ENCODE results near the gene ALDH1A2.
"Not testable (repeated sequence)": the region's sequence is repeated elsewhere in the genome, so short reads cannot be mapped to it uniquely, and the experiment has no call there.

ALDH1A2 gene

DNA sequence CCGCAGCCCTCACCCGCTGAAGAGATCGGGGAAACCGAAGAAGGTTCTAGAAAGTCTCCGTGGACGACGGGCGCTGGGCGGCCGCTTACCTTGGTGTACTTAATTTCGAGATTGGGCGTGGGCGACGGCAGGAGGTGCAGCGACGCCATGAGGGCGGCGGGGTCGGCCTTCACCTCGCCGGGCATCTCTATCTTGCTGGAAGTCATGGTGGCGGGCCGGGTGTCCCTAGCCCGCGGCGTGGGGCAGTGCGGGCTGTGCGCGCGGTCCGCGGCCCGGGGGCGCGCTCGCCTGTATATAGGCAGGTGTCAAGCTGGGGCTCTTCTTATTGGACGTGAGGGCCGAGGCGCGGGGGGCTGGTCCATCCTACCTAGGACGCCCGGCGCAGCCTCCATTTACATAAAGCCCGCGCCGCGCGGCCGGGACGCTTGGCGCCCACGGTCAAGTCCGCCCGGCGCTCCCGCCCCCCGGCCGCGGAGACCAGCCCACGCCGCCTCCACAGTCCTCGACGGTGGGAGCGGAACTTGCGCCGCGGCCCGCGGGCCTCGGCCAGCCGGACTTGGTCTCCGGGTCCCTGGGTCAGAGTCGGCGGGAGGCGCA, at the start of gene ALDH1A2:
Gene ALDH1A2 (minus strand): TSS at position 267 of the 597 bp plus-strand sequence. CDS start 61 bp downstream, at position 206.
- DNase-seq (ENCODE audit: low read depth): no peak
- TF ChIP-seq, protein P1, sequence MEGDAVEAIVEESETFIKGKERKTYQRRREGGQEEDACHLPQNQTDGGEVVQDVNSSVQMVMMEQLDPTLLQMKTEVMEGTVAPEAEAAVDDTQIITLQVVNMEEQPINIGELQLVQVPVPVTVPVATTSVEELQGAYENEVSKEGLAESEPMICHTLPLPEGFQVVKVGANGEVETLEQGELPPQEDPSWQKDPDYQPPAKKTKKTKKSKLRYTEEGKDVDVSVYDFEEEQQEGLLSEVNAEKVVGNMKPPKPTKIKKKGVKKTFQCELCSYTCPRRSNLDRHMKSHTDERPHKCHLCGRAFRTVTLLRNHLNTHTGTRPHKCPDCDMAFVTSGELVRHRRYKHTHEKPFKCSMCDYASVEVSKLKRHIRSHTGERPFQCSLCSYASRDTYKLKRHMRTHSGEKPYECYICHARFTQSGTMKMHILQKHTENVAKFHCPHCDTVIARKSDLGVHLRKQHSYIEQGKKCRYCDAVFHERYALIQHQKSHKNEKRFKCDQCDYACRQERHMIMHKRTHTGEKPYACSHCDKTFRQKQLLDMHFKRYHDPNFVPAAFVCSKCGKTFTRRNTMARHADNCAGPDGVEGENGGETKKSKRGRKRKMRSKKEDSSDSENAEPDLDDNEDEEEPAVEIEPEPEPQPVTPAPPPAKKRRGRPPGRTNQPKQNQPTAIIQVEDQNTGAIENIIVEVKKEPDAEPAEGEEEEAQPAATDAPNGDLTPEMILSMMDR (IDR thresholded peaks at IDR 0.05; ENCODE audit: low read length, missing control alignments): no peak
- peak within 1 kb of the TSS; percentile 52 for H3K4me3 ChIP-seq (replicated peaks; ENCODE audit: low read depth, low read length)

DNA sequence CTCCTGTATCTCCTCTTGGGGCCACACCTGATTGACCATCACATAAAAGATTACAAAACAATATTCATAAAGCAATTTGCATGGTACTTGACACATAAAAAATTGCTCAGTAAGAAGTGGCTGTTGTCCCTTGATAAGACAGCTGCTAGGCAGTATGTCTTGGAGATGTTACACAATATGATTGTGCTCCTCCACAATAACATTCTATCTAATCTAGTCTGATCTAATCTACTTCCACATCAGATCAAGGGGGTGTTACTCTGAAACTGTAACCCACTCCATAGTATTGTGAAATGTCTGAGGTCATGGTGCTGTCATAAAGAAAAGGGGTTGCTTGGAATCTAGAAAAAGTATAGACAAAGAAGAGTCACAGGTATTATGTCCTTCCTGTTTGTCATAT, 49.3 kb upstream of the ALDH1A2 start:
- no peak overlapping the region for H3K4me3 ChIP-seq (replicated peaks; ENCODE audit: low read depth, low read length)
- TF ChIP-seq, protein P1 (IDR thresholded peaks at IDR 0.05; ENCODE audit: low read length, missing control alignments): no peak
- no peak for DNase-seq (ENCODE audit: low read depth)

DNA sequence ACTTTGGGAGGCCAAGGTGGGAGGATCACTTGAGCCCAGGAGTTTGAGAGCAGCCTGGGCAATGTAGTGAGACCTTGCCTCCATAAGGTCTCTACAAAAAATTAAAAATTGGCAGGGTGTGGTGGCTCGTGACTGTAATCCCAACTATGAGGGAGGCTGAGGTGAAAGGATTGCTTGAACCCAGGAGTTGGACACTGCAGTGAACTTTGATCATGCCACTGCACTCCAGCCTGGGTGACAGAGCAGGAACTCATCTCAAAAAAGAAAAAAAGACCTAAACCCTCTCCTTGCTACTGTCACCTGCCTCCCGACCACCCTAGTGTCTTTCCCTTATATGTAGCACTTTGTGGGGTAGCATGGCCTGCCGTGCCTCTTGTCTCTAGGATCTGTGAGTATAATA, 48.9 kb upstream of the ALDH1A2 start:
- DNase-seq (ENCODE audit: low read depth): no peak
- no peak overlapping the region for H3K4me3 ChIP-seq (replicated peaks; ENCODE audit: low read depth, low read length)
- TF ChIP-seq, protein P1 (IDR thresholded peaks at IDR 0.05; ENCODE audit: low read length, missing control alignments): no peak

DNA sequence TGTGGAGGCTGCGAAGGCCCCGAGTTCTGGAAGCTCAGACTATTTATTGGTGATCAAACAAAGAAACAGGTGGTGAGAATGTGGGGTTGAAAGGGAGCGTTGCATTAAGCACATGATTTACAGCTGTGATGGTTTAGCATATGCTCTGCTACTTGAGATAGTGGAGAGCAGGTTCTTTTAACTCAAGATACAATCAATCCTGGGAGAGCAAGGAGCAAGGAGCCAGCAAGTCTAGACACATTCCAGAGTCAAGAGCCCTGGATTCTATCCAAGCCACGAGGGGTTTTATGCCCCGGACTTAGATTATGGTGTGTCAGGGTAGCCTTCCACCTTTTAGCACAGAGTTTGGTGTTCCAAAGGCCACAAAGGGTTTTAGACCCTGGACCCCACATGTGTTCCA, 47.8 kb upstream of the ALDH1A2 start:
- not testable (repeated sequence) for H3K4me3 ChIP-seq (replicated peaks; ENCODE audit: low read depth, low read length)

DNA sequence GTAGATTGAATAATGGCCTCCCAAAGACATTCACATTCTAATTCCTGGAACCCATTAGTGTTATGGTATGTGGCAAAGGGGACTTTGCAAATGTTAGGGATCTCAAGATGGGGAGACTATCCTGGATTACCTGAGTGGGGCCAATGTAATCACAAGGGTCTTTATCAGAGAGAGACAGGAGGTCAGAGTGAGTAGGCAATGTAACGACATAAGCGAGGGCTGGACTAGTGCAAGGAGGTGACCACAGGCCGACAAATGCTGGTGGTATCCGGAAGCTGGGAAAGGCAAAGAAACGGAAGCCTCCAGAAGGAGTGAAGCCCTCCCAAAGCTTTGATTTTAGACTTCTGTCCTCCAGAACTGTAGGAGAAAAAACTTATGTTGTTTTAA, 46.2 kb upstream of the ALDH1A2 start:
- H3K4me3 ChIP-seq (replicated peaks; ENCODE audit: low read depth, low read length): no peak overlapping the region
- TF ChIP-seq, protein P1 (IDR thresholded peaks at IDR 0.05; ENCODE audit: low read length, missing control alignments): no peak
- no peak for DNase-seq (ENCODE audit: low read depth)

More for the DNA sequence above, 47.8 kb upstream of the ALDH1A2 start:
- not testable (repeated sequence) for DNase-seq (ENCODE audit: low read depth)

DNA sequence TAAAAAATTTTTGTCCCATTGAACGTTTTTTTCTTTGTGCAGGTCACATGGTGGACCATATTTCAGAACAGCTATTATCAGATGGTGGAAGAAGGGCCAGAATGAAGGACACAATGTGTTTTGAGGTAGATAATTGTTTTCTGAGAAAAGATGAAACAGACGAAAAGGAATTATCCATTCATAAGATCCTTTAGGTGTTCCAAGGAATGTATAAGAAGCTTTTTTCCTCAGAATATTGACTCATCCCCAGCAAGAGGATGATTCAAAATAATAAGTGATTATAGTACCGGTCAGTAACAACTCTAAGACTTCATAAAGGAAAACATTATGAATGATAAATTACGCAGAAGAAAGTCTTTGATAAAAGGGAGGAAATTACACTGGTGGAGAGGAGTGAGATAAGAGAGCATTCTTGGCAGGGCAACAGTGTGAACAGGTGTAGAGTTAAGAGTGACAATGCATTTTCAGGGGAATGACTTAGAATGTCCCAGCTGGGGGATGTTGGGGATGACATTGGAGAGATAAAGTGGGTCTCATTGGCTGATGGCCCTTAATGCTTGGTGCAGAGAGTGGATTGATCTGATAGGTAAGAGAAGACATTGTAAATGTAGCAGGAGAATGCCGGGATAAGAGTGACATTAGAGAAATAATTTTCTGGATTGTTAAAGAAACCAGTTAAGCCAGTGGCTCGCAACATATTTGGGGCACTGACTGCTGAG, 45.6 kb upstream of the ALDH1A2 start:
- no peak overlapping the region for H3K4me3 ChIP-seq (replicated peaks; ENCODE audit: low read depth, low read length)
- peak; percentile 6 for DNase-seq (ENCODE audit: low read depth)
- TF ChIP-seq, protein P1 (IDR thresholded peaks at IDR 0.05; ENCODE audit: low read length, missing control alignments): no peak

DNA sequence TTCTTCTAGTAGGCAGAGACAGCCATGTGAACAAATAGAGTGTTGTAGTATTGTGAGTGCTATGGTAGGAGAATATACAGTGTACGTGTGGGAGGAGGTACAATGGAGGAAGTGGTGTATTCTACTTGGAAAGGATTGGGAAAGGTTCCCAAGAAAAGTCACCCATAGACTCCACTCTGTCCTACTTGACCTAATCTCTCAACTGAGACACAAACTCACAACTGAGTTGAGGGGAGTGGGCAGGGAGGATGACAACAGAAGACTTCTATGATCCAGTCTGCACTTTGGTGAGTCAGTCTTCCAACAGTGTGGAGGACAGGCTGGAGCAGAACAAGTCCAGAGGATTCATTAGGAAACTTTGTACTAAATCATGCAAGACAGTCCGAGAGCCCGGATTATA, 43.9 kb upstream of the ALDH1A2 start:
- no peak for DNase-seq (ENCODE audit: low read depth)
- H3K4me3 ChIP-seq (replicated peaks; ENCODE audit: low read depth, low read length): no peak overlapping the region
- TF ChIP-seq, protein P1 (IDR thresholded peaks at IDR 0.05; ENCODE audit: low read length, missing control alignments): no peak
